Heart left ventricle (tissue), 16 donors: ENCODE measurements around the gene SURF4. TPM values are rescaled to one million over a fixed set of nuclear protein-coding genes. Genes with fewer than 3 reads are reported as not detected.

Experiments
- ATAC-seq, 4 donors: fragments of 200-7000 bp; cut with Tn5 transposase; one replicate each; pipeline ENCODE4 v1.9.1; 2020 to 2022; ENCODE audit warnings: moderate library complexity in 4 of 4, mild to moderate bottlenecking in 3 of 4, moderate number of reproducible peaks in 1 of 4
- DNase-seq, 5 donors: peaks; one replicate each; pipeline ENCODE4 v3.0.0-alpha.2; 2020
- H3K27ac ChIP-seq, 12 donors: fragments of 200-600 bp; sonication (generic) in 4 of 12; one replicate each; pipeline versions ENCODE4 v1.5.0 to v1.8.0; 2016 to 2022; ENCODE audit warnings: mild to moderate bottlenecking in 2 of 12
- H3K27me3 ChIP-seq, 9 donors: fragments of 200-600 bp; sonication (generic) in 2 of 9; one replicate each; pipeline versions ENCODE4 v1.5.1 to v1.8.0; 2016 to 2022; ENCODE audit warnings: mild to moderate bottlenecking in 3 of 9
- H3K36me3 ChIP-seq, 9 donors: fragments of 200-600 bp; sonication (generic) in 2 of 9; one replicate each; pipeline versions ENCODE4 v1.5.0 to v1.8.0; 2018 to 2022; ENCODE audit warnings: mild to moderate bottlenecking in 2 of 9
- H3K4me1 ChIP-seq, 12 donors: fragments of 200-600 bp; sonication (generic) in 4 of 12; one replicate each; pipeline versions ENCODE4 v1.5.0 to v1.8.0; 2016 to 2022; ENCODE audit warnings: mild to moderate bottlenecking in 3 of 12
- H3K4me3 ChIP-seq, 12 donors: fragments of 200-600 bp; sonication (generic) in 4 of 12; one replicate each; pipeline versions ENCODE4 v1.5.0 to v1.8.0; 2017 to 2022; ENCODE audit warnings: mild to moderate bottlenecking in 9 of 12, moderate library complexity in 4 of 12
- H3K9me3 ChIP-seq, 12 donors: fragments of 200-600 bp; sonication (generic) in 4 of 12; one replicate each; pipeline versions ENCODE4 v1.5.0 to v1.8.0; 2016 to 2022; ENCODE audit warnings: mild to moderate bottlenecking in 1 of 12
- CTCF ChIP-seq, 12 donors: fragments of 200-600 bp; sonication (generic) in 4 of 12; IDR thresholded peaks; one replicate each; pipeline versions ENCODE4 v1.5.0 to v1.8.0; 2018 to 2022; ENCODE audit warnings: antibody characterized with exemption in 12 of 12, mild to moderate bottlenecking in 5 of 12
- POLR2A ChIP-seq, 2 donors: fragments of 450-650 bp; IDR thresholded peaks; one replicate each; pipeline ENCODE4 v1.6.1; 2017; ENCODE audit warnings: antibody characterized with exemption in 2 of 2, mild to moderate bottlenecking in 2 of 2, moderate library complexity in 2 of 2
- WGBS, 4 donors: extraction: QIAGEN DNeasy Blood & Tissue Kit in 2 of 4; methylation state at CpG; one replicate each; pipeline versions ENCODE4 v1.1.5 to v1.1.7; 2013 to 2018; 5-methylcytosine and 5-hydroxymethylcytosine counted together
- intact Hi-C, 10 donors: fragments of 100-400 bp; cut with DNase I; formaldehyde crosslinking; loops; one replicate each; pipeline versions ENCODE4 v1.11.1 to v1.14.2; 2022
- polyA plus RNA-seq, 2 donors: library from polyadenylated mRNA; stranded (reverse); fragments of 200-250 nt; gene quantifications; one replicate each; pipeline ENCODE4 v1.2.3, GENCODE V29; 2013
- total RNA-seq, 9 donors: library from RNA; depleted of rRNA in 2 of 9; stranded (reverse); fragments of >200 nt in 2 of 9; fragmentation: NEBNext Ultra II Directional in 3 of 9; extraction: Animal tissue kit (Norgen Biotek cat#: 25700) in 3 of 9; gene quantifications; one replicate each; pipeline versions ENCODE4 v1.1.0 to v1.2.4, GENCODE V29; 2016 to 2023
- donor health status: ischemic (EF 13 %, LVEDD 7.1; RV severe dilation, severe dysfunction).
- donor health status: healthy with polysubstance abuse.
- donor health status: DM: no; HTN: yes; CAD: no.
- donor health status: DM: no; HTN: no; CAD: no.
- donor health status: ischemic (EF 25% LVEDD 6.9; RV normal size, moderate dysfunction).
- donor health status: ischemic (EF 25% LVEDD 5.7; RV mildly dilated, moderate dysfunction).
- donor health status: healthy.
- donor health status: DM: yes; HTN: yes; CAD: no.
- donor health status: ischemic (EF 35%, LVEDD 5.7; RV mildly dilated, moderate dysfunction).
- donor health status: nonischemic (EF 11% LVEDD 7.7; RV severe dilation, severe dysfunction).
- donor health status: DM: yes; HTN: yes; CAD: no.
- donor health status: PGD.
- donor health status: ischemic (EF 29% LVEDD 5.4; RV normal size, mild dysfunction).
- donor health status: nonischemic (EF 23%, LVEDD 6.1; RV moderate dilation, normal function).

The SURF4 gene
- total and polyA plus RNA-seq, 11 donors: 31.2 to 185 (median 77.8) TPM

GRCh38 chr9:133356391-133357091 is 19.3 kb downstream of the SURF4 start, which contains the start of the genes SURF1 and SURF2:
Gene SURF1, minus strand, starts transcription at chr9:133356487. Its CDS starts 34 bp downstream, at chr9:133356453.
Gene SURF2, plus strand, starts transcription at chr9:133356550. Its CDS starts 43 bp downstream, at chr9:133356593.
- 1 to 4% (median 2%) methylated on average over 50 to 78 of the region's 78 CpGs for WGBS, 4 donors
- H3K27ac ChIP-seq: peak within 1 kb of the TSS in 11 of 12 donors; percentile 65 to 89 (median 78)
- intact Hi-C loops: loop anchor here in 2 of 10 donors (2.0 to 5.0 kb wide), 2 partner anchors 20 to 131 kb away; partner anchors contain the start of genes STKLD1 (in 1 of the 2) and SURF4 (in 1 of the 2)
- DNase-seq (peak; percentile 88 to 94 (median 91)), ATAC-seq (peak; percentile 63 to 94 (median 90))
- peak within 1 kb of the TSS; percentile 58 to 97 (median 86) for H3K4me3 ChIP-seq
- H3K9me3 ChIP-seq: no peaks in the 10 kb centered on the region
- H3K36me3 ChIP-seq: peaks cover 0 to 47% (median 40%) of the 10 kb centered on the region in 9 donors
- peaks cover 3 to 50% (median 26%) of the 10 kb centered on the region in 12 donors for H3K4me1 ChIP-seq
- H3K27me3 ChIP-seq: no peaks in the 10 kb centered on the region
- no peak for TF ChIP-seq CTCF (IDR thresholded peaks at IDR 0.05)
- peak; percentile 13 to 87 for TF ChIP-seq POLR2A (IDR thresholded peaks at IDR 0.05)

DNA sequence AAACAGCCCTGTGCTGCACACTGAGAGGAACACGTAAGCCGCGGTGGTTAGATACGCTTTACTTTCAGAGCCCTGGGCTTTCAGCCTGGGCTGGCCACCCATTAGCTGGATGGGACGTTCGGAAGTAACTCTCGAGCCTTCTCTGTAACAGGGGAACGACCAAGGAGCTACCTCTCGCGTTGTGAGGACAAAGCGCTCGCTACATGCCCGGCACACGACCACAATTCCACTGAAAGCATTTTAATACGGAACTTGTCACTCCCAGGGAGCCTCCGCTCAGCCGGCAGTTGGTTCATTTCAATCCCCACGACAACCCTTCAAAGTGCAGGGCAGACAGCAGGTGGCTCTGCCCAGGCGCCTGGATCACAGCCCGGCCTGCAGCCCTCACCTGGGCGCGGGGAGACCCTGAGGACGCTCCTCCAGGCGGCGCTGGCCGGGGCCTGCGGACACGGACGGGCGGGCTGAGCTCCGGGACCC is 19.9 kb downstream of the SURF4 start:
- H3K4me3 ChIP-seq: peak overlapping the region; percentile 58 to 97 (median 86)
- peak in 1 of 4 donors; percentile 21 for ATAC-seq
- peak overlapping the region in 11 of 12 donors; percentile 65 to 89 (median 78) for H3K27ac ChIP-seq
- peaks cover 0 to 47% (median 40%) of the 10 kb centered on the region in 9 donors for H3K36me3 ChIP-seq
- peaks cover 3 to 50% (median 26%) of the 10 kb centered on the region in 12 donors for H3K4me1 ChIP-seq
- no peaks in the 10 kb centered on the region for H3K27me3 ChIP-seq
- DNase-seq: no peak
- no peaks in the 10 kb centered on the region for H3K9me3 ChIP-seq
- WGBS, 4 donors: 0% methylated on average over 16 to 31 of the region's 31 CpGs
- TF ChIP-seq POLR2A (IDR thresholded peaks at IDR 0.05) (no peak), CTCF (IDR thresholded peaks at IDR 0.05) (no peak)
- intact Hi-C loops: loop anchor here in 2 of 10 donors (2.0 to 5.0 kb wide), 2 partner anchors 21 to 131 kb away; partner anchors contain the start of genes STKLD1 (in 1 of the 2) and SURF4 (in 1 of the 2)

DNA sequence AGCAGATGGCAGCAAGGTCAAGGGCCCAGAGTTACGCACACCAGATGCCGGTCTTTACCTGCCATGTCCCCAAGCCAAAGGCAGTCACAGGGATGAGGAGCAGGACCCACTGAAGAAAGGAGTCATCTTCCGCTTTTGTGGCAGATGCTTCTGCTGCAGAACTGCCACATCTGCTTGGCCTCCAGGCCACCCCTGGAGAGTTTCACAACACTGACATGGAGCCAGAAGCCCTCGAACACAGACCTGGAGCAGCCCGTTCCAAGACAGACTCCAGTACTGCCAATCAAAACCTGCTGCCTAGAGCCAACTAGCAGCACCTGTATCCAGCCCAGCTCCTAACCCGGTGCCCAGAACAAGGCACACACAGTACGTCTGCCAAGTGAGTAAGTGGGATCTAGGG is 21.1 kb downstream of the SURF4 start:
- H3K4me3 ChIP-seq: peak overlapping the region in 2 of 12 donors; percentile 96 to 97
- WGBS, 4 donors: 77 to 94% (median 87%) methylated on average over 2 to 7 of the region's 7 CpGs
- no peak for ATAC-seq

More for the DNA sequence above, 21.1 kb downstream of the SURF4 start:
- no peak for TF ChIP-seq CTCF (IDR thresholded peaks at IDR 0.05)
- no peak for TF ChIP-seq POLR2A (IDR thresholded peaks at IDR 0.05)
- Histone ChIP-seq H3K36me3 (peaks cover 0 to 47% (median 42%) of the 10 kb centered on the region in 9 donors), H3K27ac (no peak overlapping the region), H3K27me3 (no peaks in the 10 kb centered on the region), H3K9me3 (no peaks in the 10 kb centered on the region), H3K4me1 (peaks cover 3 to 45% (median 29%) of the 10 kb centered on the region in 12 donors)
- intact Hi-C loops: loop anchor here in 1 of 10 donors (5.0 kb wide), 1 partner anchor 133 kb away; no protein-coding TSS in a partner anchor
- DNase-seq: no peak
